Peyer's patch (tissue), 4 donors: ENCODE data around the gene RTBDN.

Experiments used
- CTCF ChIP-seq, 6 experiments: fragments of 450-650 bp in 4 of 6; fragments of 200-600 bp in 2 of 6; sonication (generic) in 1 of 6; IDR thresholded peaks; one replicate each; pipeline ENCODE4 v1.5.1; 2017 to 2019; ENCODE audit warnings: antibody characterized with exemption in 6 of 6, mild to moderate bottlenecking in 3 of 6, moderate library complexity in 1 of 6
- POLR2A ChIP-seq, 2 donors: fragments of 450-650 bp; IDR thresholded peaks; one replicate each; pipeline ENCODE4 v1.5.1; 2017; ENCODE audit warnings: antibody characterized with exemption in 2 of 2, mild to moderate bottlenecking in 2 of 2, moderate library complexity in 2 of 2

- TF ChIP-seq CTCF (IDR thresholded peaks at IDR 0.05) (no peak), POLR2A (IDR thresholded peaks at IDR 0.05) (no peak)
Observed at GRCh38 chr19:12882589-12882988, 48.2 kb upstream of the RTBDN start.
